Left ventricle myocardium inferior (tissue), 1 donor: ENCODE measurements around the gene SLC7A11. TPM values are rescaled to one million over a fixed set of nuclear protein-coding genes. Genes with fewer than 3 reads are reported as not detected.

Experiments used
- DNase-seq: peaks from one replicate; pipeline ENCODE4 v3.0.0-alpha.2; 2020
- H3K27ac ChIP-seq: fragments of 200-600 bp; replicated peaks from 2 replicates; pipeline ENCODE4 v1.8.0; 2021
- H3K27me3 ChIP-seq: fragments of 200-600 bp; 2 replicates; pipeline ENCODE4 v1.8.0; 2021; ENCODE audit warnings: low read depth
- H3K36me3 ChIP-seq: fragments of 200-600 bp; 2 replicates; pipeline ENCODE4 v1.8.0; 2021
- H3K4me1 ChIP-seq: fragments of 200-600 bp; 2 replicates; pipeline ENCODE4 v1.8.0; 2021
- H3K4me3 ChIP-seq: fragments of 200-600 bp; 2 replicates; pipeline ENCODE4 v1.8.0; 2021; ENCODE audit warnings: mild to moderate bottlenecking, moderate library complexity
- H3K9me3 ChIP-seq: fragments of 200-600 bp; replicated peaks from 2 replicates; pipeline ENCODE4 v1.8.0; 2021
- CTCF ChIP-seq: fragments of 200-600 bp; IDR thresholded peaks from 2 replicates; pipeline ENCODE4 v1.8.0; 2021; ENCODE audit warnings: antibody characterized with exemption, mild to moderate bottlenecking, borderline replicate concordance
- intact Hi-C: fragments of 100-400 bp; cut with micrococcal nuclease; formaldehyde crosslinking; loops from one replicate; pipeline ENCODE4 v1.11.0; 2022
- total RNA-seq: library from RNA; stranded (reverse); fragmentation: NEBNext Ultra II Directional; extraction: Animal tissue kit (Norgen Biotek cat#: 25700); gene quantifications from one replicate; pipeline ENCODE4 v1.2.1, GENCODE V29; 2021
- donor health status: DM: no; HTN: yes; CAD: no; lungs with severe emphysema.

The SLC7A11 gene
- total RNA-seq, 1 donor from 2014 or later = 0.19 TPM

- no peak overlapping the region for H3K4me3 ChIP-seq
- no peaks in the 10 kb centered on the region for H3K9me3 ChIP-seq
- H3K4me1 ChIP-seq = peaks cover 19% of the 10 kb centered on the region
- no peaks in the 10 kb centered on the region for H3K36me3 ChIP-seq
- TF ChIP-seq CTCF = no peak
- DNase-seq = no peak
- intact Hi-C loops = no loop called here
- peak overlapping the region; percentile 17 for H3K27ac ChIP-seq
- H3K27me3 ChIP-seq = no peaks in the 10 kb centered on the region
Measured at GRCh38 chr4:138199568-138200235, 42.4 kb downstream of the SLC7A11 start.

GRCh38 chr4:138196153-138196552, 46.0 kb downstream of the SLC7A11 start:
- DNase-seq = no peak
- H3K27ac ChIP-seq = peak overlapping the region; percentile 59
- intact Hi-C loops = no loop called here

GRCh38 chr4:138193963-138194362, 48.2 kb downstream of the SLC7A11 start:
- Histone ChIP-seq H3K9me3 (no peaks in the 10 kb centered on the region), H3K4me3 (no peak overlapping the region), H3K36me3 (no peaks in the 10 kb centered on the region), H3K4me1 (peaks cover 15% of the 10 kb centered on the region), H3K27ac (no peak overlapping the region), H3K27me3 (no peaks in the 10 kb centered on the region)
- intact Hi-C loops = no loop called here
- no peak for TF ChIP-seq CTCF
- DNase-seq = no peak

More at GRCh38 chr4:138196153-138196552, 46.0 kb downstream of the SLC7A11 start:
- Histone ChIP-seq H3K27me3 (no peaks in the 10 kb centered on the region), H3K9me3 (no peaks in the 10 kb centered on the region), H3K4me3 (no peak overlapping the region), H3K36me3 (no peaks in the 10 kb centered on the region), H3K4me1 (peaks cover 22% of the 10 kb centered on the region)
- TF ChIP-seq CTCF = no peak

- no peak for DNase-seq
- Histone ChIP-seq H3K4me1 (peaks cover 15% of the 10 kb centered on the region), H3K4me3 (no peak overlapping the region), H3K27me3 (no peaks in the 10 kb centered on the region), H3K27ac (no peak overlapping the region), H3K36me3 (no peaks in the 10 kb centered on the region), H3K9me3 (no peaks in the 10 kb centered on the region)
- no peak for TF ChIP-seq CTCF
- intact Hi-C loops = no loop called here
Measured at GRCh38 chr4:138192113-138192512, 50.0 kb downstream of the SLC7A11 start.

GRCh38 chr4:138190452-138190858, 51.7 kb downstream of the SLC7A11 start:
- Histone ChIP-seq H3K27ac (no peak overlapping the region), H3K9me3 (no peaks in the 10 kb centered on the region), H3K36me3 (no peaks in the 10 kb centered on the region), H3K4me1 (peaks cover 5% of the 10 kb centered on the region), H3K4me3 (no peak overlapping the region), H3K27me3 (no peaks in the 10 kb centered on the region)
- intact Hi-C loops = no loop called here
- TF ChIP-seq CTCF = no peak
- no peak for DNase-seq
